MM.1S (cell line): Measurements from ENCODE around the gene ILF3.

Source experiments
- DNase-seq: peaks from one replicate; pipeline ENCODE4 v3.0.0-alpha.2; 2015
- H2AFZ ChIP-seq: fragments of 300-600 bp; sonication (generic); 2 replicates; pipeline ENCODE4 v1.6.0; 2016; ENCODE audit warnings: antibody characterized with exemption, low read length
- H3F3A ChIP-seq: fragments of 300-600 bp; sonication (generic); 2 replicates; pipeline ENCODE4 v1.6.1; 2016; ENCODE audit warnings: mild to moderate bottlenecking, antibody characterized with exemption, low read length, moderate library complexity, mixed read lengths; ENCODE audit not compliant: insufficient read depth
- H3K27ac ChIP-seq: fragments of 300-600 bp; sonication (generic); 2 replicates; pipeline ENCODE4 v1.5.1; 2016; ENCODE audit warnings: mild to moderate bottlenecking, low read length
- H3K27me3 ChIP-seq: fragments of 300-600 bp; sonication (generic); replicated peaks from 2 replicates; pipeline ENCODE4 v1.6.0; 2016; ENCODE audit warnings: low read length; ENCODE audit not compliant: insufficient read depth
- H3K36me3 ChIP-seq: fragments of 300-600 bp; sonication (generic); replicated peaks from 2 replicates; pipeline ENCODE4 v1.6.1; 2016; ENCODE audit warnings: mild to moderate bottlenecking, low read length, mixed read lengths; ENCODE audit not compliant: insufficient read depth
- H3K4me1 ChIP-seq: fragments of 300-600 bp; sonication (generic); 2 replicates; pipeline ENCODE4 v1.6.1; 2016; ENCODE audit warnings: low read length, mixed read lengths
- H3K4me2 ChIP-seq: fragments of 300-600 bp; sonication (generic); 2 replicates; pipeline ENCODE4 v1.6.0; 2016; ENCODE audit warnings: low read depth, low read length
- H3K4me3 ChIP-seq: fragments of 300-600 bp; sonication (generic); 2 replicates; pipeline ENCODE4 v1.5.1; 2016; ENCODE audit warnings: low read length, mixed read lengths
- H3K79me2 ChIP-seq: fragments of 300-600 bp; sonication (generic); 2 replicates; pipeline ENCODE4 v1.6.1; 2016; ENCODE audit warnings: mixed run types, low read length, mixed read lengths
- H3K9ac ChIP-seq: fragments of 300-600 bp; sonication (generic); 2 replicates; pipeline ENCODE4 v1.6.1; 2016; ENCODE audit warnings: low read length, mixed read lengths
- H3K9me2 ChIP-seq: fragments of 300-600 bp; sonication (generic); replicated peaks from 2 replicates; pipeline ENCODE4 v1.6.1; 2016; ENCODE audit warnings: mild to moderate bottlenecking, low read length, mixed read lengths; ENCODE audit not compliant: insufficient read depth
- H3K9me3 ChIP-seq: fragments of 300-600 bp; sonication (generic); replicated peaks from 2 replicates; pipeline ENCODE4 v1.6.1; 2016; ENCODE audit warnings: mild to moderate bottlenecking, low read length, mixed read lengths; ENCODE audit not compliant: insufficient read depth
- H4K20me1 ChIP-seq: fragments of 300-600 bp; sonication (generic); 2 replicates; pipeline ENCODE4 v1.6.1; 2016; ENCODE audit warnings: mild to moderate bottlenecking, low read length, moderate library complexity, mixed read lengths; ENCODE audit not compliant: insufficient read depth
- CTCF ChIP-seq: fragments of 300-600 bp; sonication (generic); IDR thresholded peaks from 2 replicates; pipeline ENCODE4 v1.5.1; 2016; ENCODE audit warnings: antibody characterized with exemption, low read length, mixed read lengths
- EZH2 ChIP-seq: fragments of 300-600 bp; sonication (generic); optimal IDR thresholded peaks from 2 replicates; pipeline ENCODE3; 2017; ENCODE audit warnings: low read depth, mild to moderate bottlenecking, antibody characterized with exemption, low read length, mixed read lengths
- EZH2phosphoT487 ChIP-seq: fragments of 300-600 bp; sonication (generic); IDR thresholded peaks from 2 replicates; pipeline ENCODE4 v1.6.1; 2018; ENCODE audit warnings: antibody characterized with exemption, low read length

The ILF3 gene

GRCh38 chr19:10736916-10737551 lies 82.9 kb downstream of the ILF3 start:
- H2AFZ ChIP-seq: no peak overlapping the region
- no peak overlapping the region for H3K9ac ChIP-seq
- H3K9me3 ChIP-seq: no peaks in the 10 kb centered on the region
- no peaks in the 10 kb centered on the region for H3F3A ChIP-seq
- no peak for DNase-seq
- no peak overlapping the region for H3K4me2 ChIP-seq
- H3K27ac ChIP-seq: no peak overlapping the region
- no peaks in the 10 kb centered on the region for H3K9me2 ChIP-seq
- no peak for TF ChIP-seq EZH2phosphoT487
- TF ChIP-seq EZH2: no peak
- TF ChIP-seq CTCF: no peak
- H3K36me3 ChIP-seq: no peaks in the 10 kb centered on the region
- H3K4me1 ChIP-seq: no peaks in the 10 kb centered on the region
- H3K79me2 ChIP-seq: peaks cover 90% of the 10 kb centered on the region
- peaks cover 3% of the 10 kb centered on the region; the same call in 1 of the 2 replicates for H4K20me1 ChIP-seq
- H3K27me3 ChIP-seq: no peaks in the 10 kb centered on the region
- H3K4me3 ChIP-seq: no peak overlapping the region

DNA sequence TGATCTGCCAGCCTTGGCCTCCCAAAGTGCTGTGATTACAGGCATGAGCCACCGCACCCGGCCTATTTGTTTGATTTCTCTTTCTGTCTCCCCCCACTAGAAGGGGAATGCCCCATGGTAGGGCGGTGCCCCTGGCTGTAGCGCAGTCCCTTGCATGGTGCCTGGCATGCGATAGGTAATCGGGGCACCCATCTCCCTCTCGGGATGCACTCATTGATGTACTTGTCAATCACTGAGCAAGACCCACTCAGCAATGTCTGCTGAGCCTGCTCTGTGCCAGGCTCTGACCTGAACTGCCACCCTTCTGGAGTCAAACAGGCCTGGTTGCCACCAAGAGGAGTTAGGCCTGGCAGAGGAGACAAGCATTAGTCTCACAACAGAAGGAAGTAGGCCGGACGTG lies 83.6 kb downstream of the ILF3 start:
- H3K79me2 ChIP-seq: peaks cover 91% of the 10 kb centered on the region
- peaks cover 6% of the 10 kb centered on the region; the same call in 1 of the 2 replicates for H4K20me1 ChIP-seq

GRCh38 chr19:10740798-10741197 lies 86.7 kb downstream of the ILF3 start:
- Histone ChIP-seq H4K20me1 (peaks cover 6% of the 10 kb centered on the region; the same call in 1 of the 2 replicates), H3K27ac (no peak overlapping the region), H3K79me2 (peaks cover 89% of the 10 kb centered on the region), H3K9ac (no peak overlapping the region), H3K36me3 (no peaks in the 10 kb centered on the region), H3F3A (no peaks in the 10 kb centered on the region), H3K9me3 (no peaks in the 10 kb centered on the region), H2AFZ (no peak overlapping the region), H3K4me2 (no peak overlapping the region), H3K4me1 (no peaks in the 10 kb centered on the region), H3K27me3 (no peaks in the 10 kb centered on the region), H3K4me3 (no peak overlapping the region), H3K9me2 (no peaks in the 10 kb centered on the region)
- no peak for TF ChIP-seq EZH2
- TF ChIP-seq EZH2phosphoT487: no peak
- TF ChIP-seq CTCF: no peak
- DNase-seq: no peak

More for the DNA sequence above, 83.6 kb downstream of the ILF3 start:
- H3K9me3 ChIP-seq: no peaks in the 10 kb centered on the region
- no peaks in the 10 kb centered on the region for H3K27me3 ChIP-seq
- H3K9me2 ChIP-seq: no peaks in the 10 kb centered on the region
- DNase-seq: no peak
- no peak overlapping the region for H3K9ac ChIP-seq
- no peak overlapping the region for H3K4me3 ChIP-seq
- no peak overlapping the region for H2AFZ ChIP-seq
- H3F3A ChIP-seq: no peaks in the 10 kb centered on the region
- H3K36me3 ChIP-seq: no peaks in the 10 kb centered on the region
- TF ChIP-seq CTCF (no peak), EZH2 (no peak), EZH2phosphoT487 (no peak)
- H3K27ac ChIP-seq: no peak overlapping the region
- no peak overlapping the region for H3K4me2 ChIP-seq
- H3K4me1 ChIP-seq: no peaks in the 10 kb centered on the region
